ENCODE data around the gene YWHAG. TPM values are rescaled to one million over a fixed set of nuclear protein-coding genes. Genes with fewer than 3 reads are reported as not detected.

The YWHAG gene
- total RNA-seq, 4 donors from 2014 or later = 47.4 to 67.6 (median 65.8) TPM

GRCh38 chr7:76278540-76278939 lies 80.3 kb downstream of the YWHAG start:
- WGBS = no CpG with 5 or more reads among the region's 1 CpG
- no peak overlapping the region for H3K27ac ChIP-seq
- DNase-seq (ENCODE audit: low spot score in 2 of 2) = no peak
- H3K27me3 ChIP-seq = peaks cover 32% of the 10 kb centered on the region
- H3K36me3 ChIP-seq = no peaks in the 10 kb centered on the region
- H3K4me1 ChIP-seq = peaks cover 24% of the 10 kb centered on the region
- TF ChIP-seq EP300 (IDR thresholded peaks at IDR 0.05) = no peak
- no peaks in the 10 kb centered on the region for H3K9me3 ChIP-seq
- H3K4me3 ChIP-seq = no peak overlapping the region

Other genes with a start within 250 kb of the YWHAG start
- gene SRRM3, start 157.1 kb downstream of the YWHAG start, total RNA-seq = 1 to 10 TPM; 5.6 to 8.5 (median 7.7) TPM
- 1,000 to 10,000 TPM in 3 of 4 donors, 100 to 1,000 TPM in 1; 981 to 2,288 (median 2,045) TPM for gene HSPB1, start 56.3 kb downstream of the YWHAG start, total RNA-seq
- under 1 TPM in 2 of 4 donors, not detected in 2; 0.42 to 0.95 TPM for gene SSC4D, start 50.7 kb upstream of the YWHAG start, total RNA-seq
- gene ZP3, start 66.0 kb upstream of the YWHAG start, total RNA-seq = 10 to 100 TPM in 1 of 4 donors, 1 to 10 TPM in 3; 3.8 to 30.4 (median 8.6) TPM
- gene DTX2, start 102.7 kb upstream of the YWHAG start, total RNA-seq = 100 to 1,000 TPM in 1 of 4 donors, 10 to 100 TPM in 3; 50.4 to 121 (median 74.2) TPM
- gene UPK3B, start 151.6 kb upstream of the YWHAG start, total RNA-seq = 10 to 100 TPM in 2 of 4 donors, 1 to 10 TPM in 2; 6.0 to 43.9 (median 8.9) TPM
- gene SPDYE16, start 184.3 kb upstream of the YWHAG start, total RNA-seq = 1 to 10 TPM in 1 of 4 donors, not detected in 3; 3.6 TPM